Sciatic nerve (tissue), 2 donors: ENCODE measurements around the gene ANKRD60. TPM values are rescaled to one million over a fixed set of nuclear protein-coding genes. Genes with fewer than 3 reads are reported as not detected.

Experiments
- ATAC-seq: fragments of 200-7000 bp; cut with Tn5 transposase; one replicate; pipeline ENCODE4 v1.9.1; 2020; ENCODE audit warnings: mild to moderate bottlenecking, moderate library complexity
- DNase-seq: peaks from one replicate; pipeline ENCODE4 v3.0.0-alpha.2; 2020; ENCODE audit warnings: low spot score
- intact Hi-C: fragments of 100-400 bp; cut with DNase I; formaldehyde crosslinking; loops from one replicate; pipeline ENCODE4 v1.14.2; 2022
- total RNA-seq: library from RNA; stranded (reverse); fragmentation: NEBNext Ultra II Directional; extraction: Animal tissue kit (Norgen Biotek cat#: 25700); gene quantifications from one replicate; pipeline ENCODE4 v1.2.1, GENCODE V29; 2021
- donor health status: DM: no; HTN: no; CAD: no.
- donor health status: DM: no; HTN: no; CAD: no.

Gene ANKRD60, protein sequence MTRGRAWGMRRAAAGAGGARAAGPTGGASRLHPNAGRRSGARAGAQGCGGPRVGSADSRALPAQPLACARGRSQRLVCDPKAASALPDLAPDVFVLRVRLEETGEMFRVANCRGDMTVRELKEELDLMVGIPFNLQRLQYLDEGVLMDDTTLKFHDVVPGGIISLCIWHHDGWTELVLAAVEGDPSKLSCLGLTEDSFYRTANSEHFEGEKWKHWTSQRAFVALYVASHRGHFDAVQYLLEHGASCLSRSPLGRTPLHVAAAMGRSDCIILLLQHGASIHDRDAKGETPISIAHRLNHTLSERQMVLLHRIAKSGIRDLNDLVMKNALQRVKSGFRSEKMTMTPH
- not detected for total RNA-seq

DNA sequence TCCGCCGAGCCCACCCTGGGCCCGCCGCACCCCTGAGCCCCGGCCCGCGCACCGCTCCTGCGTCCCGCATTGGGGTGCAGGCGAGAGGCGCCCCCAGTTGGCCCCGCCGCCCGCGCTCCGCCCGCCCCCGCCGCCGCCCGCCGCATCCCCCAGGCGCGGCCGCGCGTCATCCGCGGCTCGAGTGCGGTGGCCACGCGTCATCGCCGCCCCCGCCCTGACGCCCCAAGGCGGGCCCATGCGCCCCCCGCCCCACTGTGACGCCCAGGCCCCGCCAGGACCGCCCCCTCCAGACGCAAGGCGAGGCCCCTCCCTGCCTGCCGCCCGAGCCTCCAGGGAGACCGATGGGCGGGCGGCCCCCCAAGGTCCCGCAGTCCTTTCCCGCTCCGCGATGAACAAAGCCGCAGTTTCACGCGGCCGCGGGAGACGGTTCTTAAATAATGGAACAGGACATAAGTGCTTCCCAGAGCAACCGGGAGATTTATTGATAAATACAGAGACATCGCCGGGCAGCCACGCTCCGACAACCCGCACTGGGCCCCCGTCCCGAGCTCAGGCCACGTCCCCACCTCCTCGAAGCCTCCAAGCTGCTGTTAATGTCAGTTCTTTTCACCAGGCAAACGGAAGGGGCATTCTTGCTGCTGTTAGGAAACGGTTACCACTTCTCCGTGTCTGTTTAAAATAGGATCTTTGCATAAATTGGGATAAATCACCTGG is at the start of gene ANKRD60:
Gene ANKRD60 (minus strand): TSS at position 170 of the 714 bp plus-strand sequence. CDS start 0 bp downstream, at position 170.
- intact Hi-C loops = no loop called here
- DNase-seq (no peak), ATAC-seq (peak; percentile 47)

DNA sequence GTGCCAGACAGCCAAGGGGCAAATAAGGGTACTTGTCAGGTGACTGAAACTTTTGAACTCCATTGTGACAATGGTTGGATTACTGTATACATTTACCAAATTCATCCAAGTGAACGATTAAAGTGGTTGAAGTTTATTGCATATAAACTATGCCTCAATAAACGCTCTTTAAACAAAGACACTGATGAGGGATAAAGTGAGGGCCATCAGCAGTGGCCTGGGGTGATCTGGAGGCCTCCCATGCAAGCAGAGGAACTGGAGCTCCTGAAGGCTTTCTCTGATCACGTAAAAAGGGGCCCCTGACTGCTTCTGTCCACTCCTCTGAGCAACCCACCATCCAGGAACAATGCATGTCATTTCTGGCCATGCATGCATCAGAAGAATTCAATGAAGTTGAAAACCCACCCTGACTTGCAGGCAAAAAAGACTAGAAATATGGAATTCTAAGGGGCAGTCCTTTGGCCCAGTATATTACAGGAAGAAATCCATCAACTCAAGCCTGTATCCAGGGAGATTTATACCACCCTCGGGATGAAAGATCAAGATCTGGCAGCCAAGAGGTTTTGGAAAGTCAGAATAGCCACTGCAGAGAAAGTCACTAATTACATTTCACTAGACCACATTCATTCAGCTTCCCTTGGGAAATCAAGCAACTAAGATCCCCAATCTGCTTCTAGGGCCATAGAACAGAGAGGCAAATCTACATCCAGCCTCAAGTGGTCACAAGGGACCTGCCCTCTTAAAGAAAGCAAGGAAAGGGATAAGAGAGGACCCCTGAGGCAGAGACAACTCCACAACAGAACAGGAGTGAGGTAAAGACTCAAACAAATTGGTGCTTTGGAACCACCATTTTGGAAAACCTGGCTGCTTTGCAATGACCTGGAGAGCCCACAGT is 49.4 kb upstream of the ANKRD60 start:
- intact Hi-C loops = no loop called here
- DNase-seq (no peak), ATAC-seq (no peak)

DNA sequence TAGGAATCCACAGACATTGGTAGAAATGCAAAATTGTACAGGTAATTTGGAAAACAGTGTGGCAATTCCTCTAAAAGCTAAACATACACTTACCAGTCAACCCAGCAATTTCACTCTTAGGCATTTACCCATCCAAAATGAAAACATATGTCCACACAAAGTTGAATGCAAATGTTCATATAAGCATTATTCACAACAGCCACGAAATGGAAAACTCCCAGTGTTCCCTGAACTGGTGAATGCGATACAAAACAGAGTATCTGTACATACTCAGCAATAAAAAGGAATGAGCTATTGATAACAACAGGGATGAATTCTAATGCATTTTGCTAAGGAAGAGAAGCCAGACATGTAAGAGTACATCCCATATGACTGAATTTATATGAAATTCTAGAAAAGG is 48.7 kb upstream of the ANKRD60 start:
- ATAC-seq = no peak
- DNase-seq = no peak
- intact Hi-C loops = no loop called here

DNA sequence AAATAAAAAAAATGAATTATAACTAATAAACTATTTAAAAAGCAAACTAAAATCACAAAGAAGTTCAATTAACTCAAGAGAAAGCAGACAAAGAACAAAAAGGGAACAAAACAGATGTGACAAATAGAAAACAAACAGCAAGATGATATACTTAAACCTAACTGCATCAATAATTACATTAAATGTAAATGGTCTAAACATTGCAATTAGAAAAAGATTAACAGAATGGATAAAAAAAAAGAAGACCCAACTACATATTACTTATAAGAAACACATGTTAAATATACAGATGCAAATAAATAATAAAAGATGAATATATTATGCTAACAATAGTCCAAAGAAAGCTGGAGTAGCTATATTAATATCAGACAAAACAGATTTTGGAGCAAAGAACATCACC is 45.9 kb upstream of the ANKRD60 start:
- ATAC-seq = no peak
- DNase-seq = no peak
- intact Hi-C loops = no loop called here

DNA sequence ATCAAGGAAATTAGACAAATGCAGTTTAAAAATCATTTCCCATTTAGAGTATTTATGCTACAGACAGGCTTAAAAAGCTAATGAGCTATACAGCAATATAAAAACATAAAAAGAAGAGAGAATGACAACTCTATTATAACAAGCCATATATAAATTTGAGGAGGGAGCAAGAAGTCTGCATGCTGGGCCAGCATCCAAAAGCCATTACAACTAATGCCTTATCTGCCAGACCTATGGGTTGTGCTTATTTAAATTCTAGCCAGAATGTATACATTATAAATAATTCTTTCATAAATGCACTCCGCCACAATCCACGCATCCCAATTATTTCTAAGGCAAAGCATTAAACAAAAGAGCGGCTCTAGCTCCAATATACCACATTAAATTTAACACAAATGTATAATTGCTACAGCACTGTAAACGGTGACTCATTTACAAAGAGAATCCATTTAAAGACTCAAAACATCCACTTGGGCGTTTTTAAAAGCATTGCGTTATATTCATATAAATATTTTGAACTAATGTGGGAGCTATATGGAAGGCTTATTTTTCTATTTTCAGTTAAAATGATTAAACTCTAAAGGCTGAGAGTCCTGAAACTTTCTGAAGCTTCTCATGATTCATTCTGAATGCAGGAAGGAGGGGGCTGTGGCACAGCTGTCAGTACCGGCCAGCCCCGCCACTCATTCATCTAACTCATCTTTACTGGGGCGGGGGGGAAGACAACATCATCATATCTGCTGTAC is 43.3 kb upstream of the ANKRD60 start:
- intact Hi-C loops = no loop called here
- no peak for ATAC-seq

DNA sequence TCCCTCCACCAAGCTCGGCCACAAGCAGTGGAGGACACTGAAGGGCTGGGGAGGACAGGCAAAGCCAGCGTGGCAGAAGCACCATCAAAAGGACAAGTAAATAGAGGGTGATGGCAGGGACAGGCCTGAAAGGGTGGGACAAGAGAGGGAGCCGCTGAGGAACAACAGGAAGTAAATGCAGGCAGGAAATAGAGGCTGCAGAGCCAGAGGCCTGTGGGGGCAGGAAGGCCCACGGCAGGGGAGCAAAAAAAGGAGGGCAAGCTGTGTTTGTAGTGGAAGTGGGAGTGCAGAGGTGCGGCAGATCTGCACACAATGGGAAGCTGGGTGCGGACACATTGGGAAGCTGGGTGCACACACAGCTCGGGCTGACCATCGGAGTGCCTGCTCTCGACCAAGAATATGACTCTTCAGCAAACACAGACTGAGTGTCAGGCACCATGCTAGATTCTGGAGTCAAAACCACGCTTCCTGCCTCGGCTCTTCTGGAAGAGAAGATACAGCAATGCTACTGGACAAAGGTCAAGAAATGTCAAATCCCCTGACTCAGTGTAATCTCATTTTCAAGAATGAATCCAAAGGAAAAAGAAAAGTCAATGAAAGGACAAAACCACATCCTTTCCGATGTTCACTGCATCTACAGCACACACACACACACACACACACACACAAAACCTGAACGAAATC is 40.6 kb upstream of the ANKRD60 start:
- DNase-seq (no peak), ATAC-seq (no peak)
- intact Hi-C loops = no loop called here

More for the DNA sequence above, 43.3 kb upstream of the ANKRD60 start:
- no peak for DNase-seq

DNA sequence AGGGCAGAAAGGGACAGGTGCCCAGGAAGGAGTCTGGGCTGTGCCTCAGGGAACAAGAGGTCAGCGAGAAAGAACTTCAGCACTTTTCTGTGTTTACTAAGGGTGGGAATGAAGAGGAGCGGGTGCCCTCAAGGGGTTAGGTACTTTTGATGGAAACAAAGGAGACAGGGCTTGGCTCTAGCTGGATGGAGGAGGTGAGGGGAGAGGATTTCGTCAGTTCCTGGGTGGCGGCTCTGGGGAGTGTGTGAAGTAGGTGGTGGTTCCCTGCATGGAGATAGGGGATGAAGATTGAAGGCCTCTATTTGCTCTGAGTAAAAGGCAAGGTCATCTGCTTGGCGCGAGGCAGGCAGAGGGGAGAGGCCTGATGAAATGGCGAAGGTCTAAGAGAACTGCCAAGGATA is 40.0 kb upstream of the ANKRD60 start:
- intact Hi-C loops = no loop called here
- ATAC-seq (no peak), DNase-seq (no peak)

DNA sequence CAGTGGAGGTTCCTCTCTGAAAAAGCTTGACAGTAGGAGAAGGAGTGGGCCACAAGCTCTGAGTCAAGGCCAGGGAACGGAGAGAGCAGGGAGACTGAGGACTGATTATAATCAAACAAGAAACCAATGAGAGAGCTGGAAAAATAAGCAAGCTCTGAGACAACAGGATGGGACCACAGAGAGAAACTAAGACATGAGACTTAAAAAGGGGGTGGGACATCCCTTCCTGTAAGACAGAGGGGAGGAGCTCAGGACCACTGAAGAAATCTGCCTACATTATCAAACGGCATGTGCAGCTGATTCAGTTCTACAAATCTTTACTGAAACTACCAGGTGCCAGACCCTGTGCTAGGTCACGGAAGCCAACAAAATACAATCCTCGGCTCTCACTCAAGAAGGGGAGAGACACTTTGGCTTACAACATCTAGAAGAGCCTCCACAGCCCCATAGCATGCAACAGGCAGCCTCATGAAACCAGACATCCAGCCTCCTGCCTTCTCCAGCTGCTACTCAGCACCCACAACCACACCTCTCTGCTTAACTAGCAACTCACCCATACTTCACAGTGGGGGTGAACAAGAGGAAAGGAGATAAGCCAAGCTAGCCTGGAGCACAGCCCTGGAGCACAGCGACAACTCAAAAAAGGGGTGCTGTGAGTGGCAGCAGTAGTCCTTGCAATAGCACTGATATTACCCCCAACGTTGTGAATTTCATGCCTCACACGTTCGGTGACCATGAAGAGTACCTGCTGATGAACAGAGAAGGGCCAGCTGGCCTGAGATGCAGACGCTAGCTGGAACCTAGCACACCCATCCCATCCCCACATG is 39.1 kb upstream of the ANKRD60 start:
- intact Hi-C loops = no loop called here
- DNase-seq (no peak), ATAC-seq (no peak)

DNA sequence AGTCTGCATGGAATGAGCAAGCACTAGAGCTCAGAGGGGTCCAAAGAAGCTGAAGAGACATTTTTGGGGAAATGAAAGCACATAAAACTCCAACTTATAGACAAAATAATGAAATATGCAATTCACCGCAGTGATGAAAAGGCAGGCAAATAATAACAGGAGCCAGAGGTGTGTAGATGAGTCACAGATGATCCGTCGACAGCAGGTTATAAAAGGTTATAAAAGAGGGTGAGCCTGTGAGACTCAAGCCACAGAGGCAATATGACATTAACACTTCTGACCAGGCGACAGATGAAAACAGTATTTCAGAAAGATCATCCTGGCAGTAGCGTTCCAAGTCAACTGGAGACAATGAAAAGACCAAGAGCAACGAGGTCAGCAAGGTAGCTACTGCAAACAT is 35.8 kb upstream of the ANKRD60 start:
- ATAC-seq = no peak
- no peak for DNase-seq
- intact Hi-C loops = no loop called here

DNA sequence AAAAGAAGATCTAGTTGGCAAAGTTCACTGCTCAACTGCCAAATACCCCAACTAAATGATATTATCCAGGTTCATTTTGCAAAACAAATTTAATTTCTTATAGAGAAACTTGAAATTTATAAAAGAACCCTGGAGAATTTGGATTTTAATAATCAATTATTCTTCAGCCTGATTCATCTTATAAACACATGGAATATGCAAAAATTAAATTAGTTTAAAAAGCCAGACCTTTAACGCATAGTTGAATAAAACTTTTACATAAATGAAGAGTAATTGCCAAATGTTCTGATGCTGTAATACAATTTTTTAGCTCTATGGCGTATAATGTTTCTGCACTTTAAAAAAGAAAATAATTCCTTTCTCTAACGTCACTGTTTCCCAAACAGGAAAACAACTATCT is 33.2 kb upstream of the ANKRD60 start:
- DNase-seq (no peak), ATAC-seq (no peak)
- intact Hi-C loops = no loop called here

DNA sequence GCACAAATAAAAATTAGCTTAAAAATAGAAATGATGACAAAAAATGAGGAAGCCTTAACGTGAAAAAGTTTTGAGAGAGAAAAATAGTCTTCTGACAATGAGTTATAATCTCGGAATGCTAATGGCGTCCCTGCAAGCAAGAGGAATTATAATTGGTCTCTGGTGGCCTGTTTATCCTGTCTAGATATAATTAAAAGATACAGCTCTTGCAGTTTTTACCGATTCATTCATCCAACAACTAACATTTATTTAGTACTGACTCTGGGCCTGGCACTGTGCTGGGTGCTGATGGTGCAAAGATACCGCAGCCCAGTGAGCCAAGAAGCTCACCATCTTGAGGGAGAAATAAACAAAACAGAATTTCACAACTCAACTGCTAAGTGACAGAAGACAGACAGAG is 31.6 kb upstream of the ANKRD60 start:
- no peak for DNase-seq
- intact Hi-C loops = no loop called here
- no peak for ATAC-seq

DNA sequence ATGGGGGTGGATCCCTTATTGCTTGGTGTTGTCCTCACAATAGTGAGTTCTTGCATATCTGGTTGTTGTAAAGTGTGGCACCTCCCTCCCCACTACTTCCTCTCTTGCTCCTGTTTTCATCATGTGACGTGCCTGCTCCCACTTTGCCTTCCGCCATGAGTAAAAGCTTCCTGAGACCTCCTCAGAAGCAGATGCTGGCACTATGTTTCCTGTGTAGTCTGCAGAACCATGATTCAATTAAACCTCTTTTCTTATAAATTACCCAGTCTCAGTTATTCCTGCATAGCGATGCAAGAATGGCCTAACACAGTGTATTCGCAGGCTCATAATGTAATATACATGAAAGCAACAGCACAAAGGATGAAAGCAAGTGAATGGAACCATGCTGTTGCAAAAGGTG is 28.4 kb upstream of the ANKRD60 start:
- ATAC-seq = no peak

DNA sequence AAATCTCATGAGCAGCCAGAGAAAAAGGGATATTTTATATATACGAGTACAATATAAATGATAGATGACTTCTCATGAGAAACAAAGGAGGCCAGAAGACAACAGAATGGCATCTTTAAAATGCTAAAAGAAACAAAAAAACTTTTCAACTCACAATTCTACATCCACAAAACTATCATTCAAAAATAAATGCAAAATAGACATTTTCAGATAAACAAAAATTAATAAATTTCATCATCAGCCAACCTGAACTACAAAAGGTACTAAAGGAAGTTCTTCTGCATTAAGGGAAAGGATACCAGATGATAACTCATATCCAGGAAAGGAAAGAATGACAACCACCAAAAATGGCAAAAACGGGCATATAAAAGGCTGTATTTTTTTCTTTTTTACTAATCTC is 27.9 kb upstream of the ANKRD60 start:
- DNase-seq = no peak
- intact Hi-C loops = no loop called here
- no peak for ATAC-seq

More for the DNA sequence above, 28.4 kb upstream of the ANKRD60 start:
- DNase-seq = no peak
- intact Hi-C loops = no loop called here

DNA sequence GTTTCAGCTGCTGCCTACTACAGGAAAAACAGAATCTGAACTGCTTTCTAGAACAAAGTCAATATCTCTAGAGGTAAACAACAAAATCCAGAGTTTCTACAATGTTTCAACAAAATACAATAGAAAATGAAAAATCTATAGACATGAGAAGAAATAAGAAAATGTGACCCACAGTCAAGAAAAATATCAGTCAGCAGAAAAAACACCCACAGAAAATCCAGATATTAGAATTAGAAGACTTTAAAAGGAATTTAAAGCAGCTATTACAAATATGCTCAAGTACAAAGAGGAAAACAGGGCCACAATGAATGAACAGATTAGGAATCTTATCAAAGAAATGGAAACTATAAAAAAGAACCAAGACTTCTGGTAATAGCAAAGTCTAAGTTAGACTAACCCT is 26.4 kb upstream of the ANKRD60 start:
- DNase-seq = no peak
- intact Hi-C loops = no loop called here

DNA sequence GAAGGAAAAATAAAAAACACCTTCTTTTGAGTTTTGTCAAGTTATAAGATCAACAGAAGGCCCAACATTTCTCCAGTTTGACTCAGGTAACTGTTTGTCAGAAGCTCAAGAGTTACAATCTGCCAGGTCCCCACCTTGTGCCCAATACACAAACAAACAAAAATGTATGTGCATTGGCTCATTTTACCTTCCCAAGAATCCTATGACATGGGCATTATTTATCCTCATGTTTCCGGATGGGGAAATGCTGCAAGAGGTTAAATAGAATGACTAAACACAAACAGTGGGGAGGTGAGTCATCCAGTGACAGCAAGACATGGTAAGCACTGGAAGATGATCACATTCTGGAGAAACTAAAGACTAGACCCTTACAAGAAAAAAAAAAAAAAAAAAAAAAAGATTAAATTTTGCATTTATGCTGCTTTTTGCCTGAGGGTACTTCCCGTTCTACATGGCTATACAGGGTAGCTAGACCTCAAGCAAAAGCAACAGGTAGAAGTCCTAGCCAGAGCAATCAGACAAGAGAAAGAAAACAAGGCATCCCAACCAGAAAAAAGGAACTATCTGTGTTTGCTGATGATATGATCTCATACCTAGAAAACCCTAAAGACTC is 23.6 kb upstream of the ANKRD60 start:
- intact Hi-C loops = no loop called here
- DNase-seq (no peak), ATAC-seq (no peak)

More for the DNA sequence above, 26.4 kb upstream of the ANKRD60 start:
- ATAC-seq = no peak

DNA sequence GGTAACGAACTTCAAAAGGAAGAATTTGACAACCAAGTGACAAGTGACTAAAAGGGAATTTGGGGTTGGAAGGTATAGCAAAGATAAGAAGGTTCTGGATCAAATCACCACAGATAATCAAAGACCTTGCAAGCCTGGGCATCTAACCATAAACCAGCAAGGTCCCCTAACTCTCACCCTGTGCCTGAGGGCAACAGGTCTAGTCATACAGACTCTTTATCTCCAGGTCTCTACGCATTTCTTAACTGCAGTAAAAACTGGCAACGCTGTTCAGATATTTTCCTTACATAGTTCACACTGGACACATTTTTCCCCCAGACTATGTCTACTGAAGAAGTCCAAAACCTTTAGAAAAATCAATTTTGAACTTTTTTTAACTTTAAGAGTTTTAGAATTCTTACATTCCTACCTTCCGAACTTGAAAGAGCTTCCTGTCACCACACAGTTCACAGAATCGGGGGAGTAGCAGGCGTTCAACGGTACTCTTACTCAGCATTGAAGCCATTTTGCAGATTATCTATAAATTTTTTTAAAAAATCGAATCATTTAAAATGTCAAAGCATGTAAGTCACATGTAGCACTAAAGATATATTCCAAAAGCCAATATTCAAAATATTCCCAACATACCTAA is 23.0 kb upstream of the ANKRD60 start:
- no peak for DNase-seq
- ATAC-seq = no peak
- intact Hi-C loops = no loop called here

DNA sequence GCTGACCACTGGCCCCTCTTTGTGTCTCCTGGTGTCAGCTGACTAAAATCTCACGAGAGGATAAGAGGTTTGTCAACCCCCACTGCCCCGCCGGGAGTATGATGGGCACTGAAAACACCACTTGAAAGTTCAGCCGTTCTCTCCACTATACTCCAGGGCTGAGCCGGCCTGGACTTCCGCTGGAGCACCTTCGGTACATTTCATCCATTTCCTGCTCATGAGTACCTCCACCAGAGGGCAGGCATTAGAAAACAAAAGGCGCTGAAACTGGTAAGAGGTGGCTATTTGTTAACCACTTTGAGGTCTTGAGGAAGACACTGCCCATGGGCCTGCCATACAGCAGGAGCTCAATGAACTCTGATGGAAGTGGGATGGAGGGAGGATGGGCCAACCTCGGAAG is 17.9 kb upstream of the ANKRD60 start:
- no peak for DNase-seq
- no peak for ATAC-seq
- intact Hi-C loops = no loop called here
